ENCODE measurements around the gene RNF38.
"Not testable (repeated sequence)": the region's sequence is repeated elsewhere in the genome, so short reads cannot be mapped to it uniquely, and the experiment has no call there.

RNF38 gene

GRCh38 chr9:36399980-36400331 is at the start of gene RNF38:
TSS of gene RNF38 (minus strand) at chr9:36400269. CDS start at chr9:36400108, 161 bp downstream.
- no peak for DNase-seq

GRCh38 chr9:36448555-36448954 is 48.5 kb upstream of the RNF38 start:
- DNase-seq = not testable (repeated sequence)

GRCh38 chr9:36448017-36448416 is 47.9 kb upstream of the RNF38 start:
- DNase-seq = no peak

- DNase-seq = not testable (repeated sequence)
Observed at GRCh38 chr9:36446678-36447077, 46.6 kb upstream of the RNF38 start.

- no peak for DNase-seq
Observed at GRCh38 chr9:36445800-36446361, 45.8 kb upstream of the RNF38 start.

- DNase-seq = no peak
Observed at GRCh38 chr9:36444203-36444602, 44.1 kb upstream of the RNF38 start.

GRCh38 chr9:36443581-36443980 is 43.5 kb upstream of the RNF38 start:
- DNase-seq = no peak

- no peak for DNase-seq
Observed at GRCh38 chr9:36442710-36443109, 42.6 kb upstream of the RNF38 start.

GRCh38 chr9:36441966-36442365 is 41.9 kb upstream of the RNF38 start:
- no peak for DNase-seq

GRCh38 chr9:36438536-36439236 is 38.6 kb upstream of the RNF38 start:
- no peak for DNase-seq

- DNase-seq = no peak
Observed at GRCh38 chr9:36437790-36438189, 37.7 kb upstream of the RNF38 start.

GRCh38 chr9:36436909-36437308 is 36.8 kb upstream of the RNF38 start:
- no peak for DNase-seq

- no peak for DNase-seq
Observed at GRCh38 chr9:36433386-36433785, 33.3 kb upstream of the RNF38 start.

GRCh38 chr9:36431078-36431477 is 31.0 kb upstream of the RNF38 start:
- no peak for DNase-seq

GRCh38 chr9:36426945-36427344 is 26.9 kb upstream of the RNF38 start:
- no peak for DNase-seq

- DNase-seq = no peak
Observed at GRCh38 chr9:36426348-36426747, 26.3 kb upstream of the RNF38 start.

- no peak for DNase-seq
Observed at GRCh38 chr9:36424289-36425055, 24.4 kb upstream of the RNF38 start.

GRCh38 chr9:36423206-36423605 is 23.1 kb upstream of the RNF38 start:
- DNase-seq = no peak

GRCh38 chr9:36416890-36417289 is 16.8 kb upstream of the RNF38 start:
- no peak for DNase-seq

GRCh38 chr9:36415822-36416525 is 15.9 kb upstream of the RNF38 start:
- DNase-seq = no peak

- not testable (repeated sequence) for DNase-seq
Observed at GRCh38 chr9:36411410-36411809, 11.3 kb upstream of the RNF38 start.

GRCh38 chr9:36409076-36409475 is 9.0 kb upstream of the RNF38 start:
- not testable (repeated sequence) for DNase-seq

GRCh38 chr9:36407122-36407723 is 7.2 kb upstream of the RNF38 start:
- DNase-seq = peak; percentile 44 to 73
